ENCODE data around the gene SLC35F3.

DNA sequence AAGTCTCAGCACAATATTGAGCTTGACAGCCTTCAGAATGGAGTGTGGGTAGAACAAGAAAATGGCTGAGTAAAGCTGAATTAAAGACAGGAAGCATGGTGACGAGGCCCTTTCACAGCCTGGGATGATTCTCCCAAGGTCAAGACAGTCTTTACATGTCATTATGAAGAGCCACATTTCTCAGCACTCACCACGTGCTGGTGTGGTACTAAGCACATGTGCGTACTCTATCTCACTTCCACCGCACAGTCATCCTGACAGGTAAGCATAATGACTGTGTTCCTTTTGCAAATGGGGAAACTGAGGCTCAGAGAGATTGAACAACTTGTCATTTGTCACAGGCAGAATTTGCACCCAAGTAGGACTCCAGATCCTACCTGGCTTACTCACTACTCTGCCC lies 376.0 kb downstream of the SLC35F3 start:
- TF ChIP-seq, protein P1, sequence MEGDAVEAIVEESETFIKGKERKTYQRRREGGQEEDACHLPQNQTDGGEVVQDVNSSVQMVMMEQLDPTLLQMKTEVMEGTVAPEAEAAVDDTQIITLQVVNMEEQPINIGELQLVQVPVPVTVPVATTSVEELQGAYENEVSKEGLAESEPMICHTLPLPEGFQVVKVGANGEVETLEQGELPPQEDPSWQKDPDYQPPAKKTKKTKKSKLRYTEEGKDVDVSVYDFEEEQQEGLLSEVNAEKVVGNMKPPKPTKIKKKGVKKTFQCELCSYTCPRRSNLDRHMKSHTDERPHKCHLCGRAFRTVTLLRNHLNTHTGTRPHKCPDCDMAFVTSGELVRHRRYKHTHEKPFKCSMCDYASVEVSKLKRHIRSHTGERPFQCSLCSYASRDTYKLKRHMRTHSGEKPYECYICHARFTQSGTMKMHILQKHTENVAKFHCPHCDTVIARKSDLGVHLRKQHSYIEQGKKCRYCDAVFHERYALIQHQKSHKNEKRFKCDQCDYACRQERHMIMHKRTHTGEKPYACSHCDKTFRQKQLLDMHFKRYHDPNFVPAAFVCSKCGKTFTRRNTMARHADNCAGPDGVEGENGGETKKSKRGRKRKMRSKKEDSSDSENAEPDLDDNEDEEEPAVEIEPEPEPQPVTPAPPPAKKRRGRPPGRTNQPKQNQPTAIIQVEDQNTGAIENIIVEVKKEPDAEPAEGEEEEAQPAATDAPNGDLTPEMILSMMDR (IDR thresholded peaks at IDR 0.05), result no peak
- TF ChIP-seq POLR2A (IDR thresholded peaks at IDR 0.05), result no peak

All from Peyer's patch (tissue), 4 donors.